Activated CD8-positive, alpha-beta memory T cell treated with anti-CD3 and anti-CD28 coated beads, Interleukin-2, amount 50 U/mL, for 4 hours (primary cell): ENCODE data around the gene FIBP.
A peak's percentile ranks its signal among the peaks of the same experiment; 100 is the strongest.

ENCODE experiments used
- DNase-seq: peaks from one replicate; pipeline ENCODE4 v3.0.0-alpha.2; 2020

Gene FIBP

GRCh38 chr11:65887723-65888162 lies 528 bp downstream of the FIBP start:
- DNase-seq = no peak

- no peak for DNase-seq
Observed at GRCh38 chr11:65886826-65887722, 1.2 kb downstream of the FIBP start.

DNA sequence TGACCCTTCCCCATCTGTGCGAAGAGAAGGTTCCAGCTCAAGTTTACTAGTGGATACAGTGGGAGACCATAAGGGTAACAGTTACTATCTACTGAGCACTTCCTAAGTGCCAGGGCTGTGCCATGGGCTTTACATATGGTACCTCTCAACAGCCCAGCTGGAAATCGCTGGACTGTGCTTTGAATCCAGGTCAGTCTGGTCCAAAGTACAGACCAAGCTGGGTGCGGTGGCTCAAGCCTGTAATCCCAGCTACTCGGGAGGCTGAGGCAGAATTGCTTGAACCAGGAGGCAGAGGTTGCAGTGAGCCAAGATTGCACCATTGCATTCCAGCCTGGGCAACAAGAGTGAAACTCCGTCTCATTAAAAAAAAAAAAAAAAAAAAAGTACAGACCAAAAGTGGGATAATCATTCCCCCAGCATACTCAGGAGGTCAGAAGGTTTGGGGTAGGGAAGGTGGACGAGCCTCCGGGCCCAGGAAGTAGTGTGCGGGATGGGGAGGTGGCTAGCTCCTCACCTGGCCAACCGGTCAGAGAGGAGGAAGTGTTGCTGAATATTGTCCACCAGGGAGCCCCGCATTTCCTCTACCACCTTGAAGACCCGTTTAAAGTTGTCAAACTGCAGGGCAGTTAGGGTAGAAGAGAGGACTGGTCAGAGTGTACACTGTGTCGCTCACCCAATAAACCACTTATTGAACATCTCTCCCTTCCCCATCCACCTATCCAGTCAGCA lies 2.3 kb downstream of the FIBP start:
- no peak for DNase-seq

- DNase-seq = no peak
Observed at GRCh38 chr11:65885231-65885630, 3.0 kb downstream of the FIBP start.

GRCh38 chr11:65884716-65885092 lies 3.6 kb downstream of the FIBP start:
- DNase-seq = peak; percentile 82

DNA sequence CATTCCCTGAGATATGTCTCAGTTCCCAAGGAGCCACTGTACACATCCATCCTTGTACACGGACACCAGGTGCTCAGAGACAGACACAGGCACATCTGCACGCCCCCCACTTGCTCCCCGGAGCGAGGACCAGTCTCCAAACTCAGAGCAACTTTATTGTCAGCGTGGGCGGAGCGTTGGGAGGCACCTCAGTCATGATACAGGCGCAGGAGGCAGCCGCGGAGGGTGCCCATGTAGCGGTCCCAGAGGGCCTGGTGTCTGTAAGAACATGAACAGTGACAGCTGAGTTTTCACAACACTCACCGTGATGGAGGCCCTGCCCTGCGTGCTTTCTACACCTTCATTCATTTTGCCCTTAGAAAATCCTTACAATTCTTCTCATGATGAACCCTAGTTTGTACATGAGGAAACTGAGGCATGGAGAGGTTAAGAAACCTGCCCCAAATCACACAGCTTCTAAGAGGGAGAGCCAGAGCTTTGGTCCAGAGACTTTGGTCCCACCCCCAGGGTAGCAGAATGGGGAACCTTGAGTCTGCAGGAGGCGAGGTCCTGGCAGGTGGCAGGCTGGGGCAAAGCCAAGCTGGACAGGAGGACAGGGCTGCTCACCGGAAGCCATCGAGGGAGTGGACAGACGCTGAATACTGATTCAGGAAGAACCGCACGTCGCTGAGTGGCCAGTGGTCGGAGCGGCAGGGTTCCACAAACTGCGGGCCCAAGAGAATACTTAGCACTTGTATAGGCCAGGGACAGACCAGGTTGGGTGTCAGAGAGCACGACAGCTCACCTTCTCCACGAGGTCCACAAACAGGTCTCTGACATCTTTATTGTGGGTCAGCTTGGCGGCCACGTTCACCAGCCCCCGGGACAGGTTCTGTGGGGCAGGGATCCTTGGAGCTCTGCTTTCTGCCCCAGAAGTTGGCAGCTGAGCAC lies 4.2 kb downstream of the FIBP start:
- DNase-seq = no peak

- no peak for DNase-seq
Observed at GRCh38 chr11:65883058-65883761, 5.1 kb downstream of the FIBP start.

DNA sequence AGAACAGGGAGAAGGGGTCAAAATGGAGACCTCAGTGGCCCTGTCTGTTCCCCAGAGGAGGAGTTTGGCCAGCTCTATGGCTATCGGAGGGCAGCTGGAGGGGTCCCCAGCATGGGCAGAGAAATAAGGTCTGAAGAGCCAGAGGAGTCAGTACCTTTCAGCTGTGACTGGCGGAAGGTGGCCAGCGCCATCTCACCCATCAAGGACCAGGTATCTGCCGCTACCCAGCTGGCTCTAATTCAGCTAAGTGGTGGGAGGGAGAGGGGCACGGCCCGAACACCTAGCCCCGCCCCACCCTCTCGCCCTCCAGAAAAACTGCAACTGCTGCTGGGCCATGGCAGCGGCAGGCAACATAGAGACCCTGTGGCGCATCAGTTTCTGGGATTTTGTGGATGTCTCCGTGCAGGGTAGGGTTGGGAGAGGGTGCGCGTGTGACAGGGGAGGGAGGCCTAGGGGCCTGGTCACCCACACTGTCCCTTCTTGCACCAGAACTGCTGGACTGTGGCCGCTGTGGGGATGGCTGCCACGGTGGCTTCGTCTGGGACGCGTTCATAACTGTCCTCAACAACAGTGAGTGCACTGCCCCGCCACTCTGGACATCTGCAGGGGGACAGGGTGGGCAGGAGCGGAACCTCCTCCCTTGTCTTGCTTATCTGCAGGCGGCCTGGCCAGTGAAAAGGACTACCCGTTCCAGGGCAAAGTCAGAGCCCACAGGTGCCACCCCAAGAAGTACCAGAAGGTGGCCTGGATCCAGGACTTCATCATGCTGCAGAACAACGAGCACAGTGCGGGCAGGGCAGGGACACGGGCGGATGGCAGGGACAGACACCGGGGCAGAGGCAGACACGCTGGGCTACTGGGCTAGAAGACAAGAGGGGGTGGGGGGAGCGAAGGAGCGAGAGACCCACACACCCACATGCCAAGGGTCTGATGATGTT lies 5.9 kb downstream of the FIBP start:
- no peak for DNase-seq

GRCh38 chr11:65880844-65881421 lies 7.3 kb downstream of the FIBP start:
- no peak for DNase-seq

DNA sequence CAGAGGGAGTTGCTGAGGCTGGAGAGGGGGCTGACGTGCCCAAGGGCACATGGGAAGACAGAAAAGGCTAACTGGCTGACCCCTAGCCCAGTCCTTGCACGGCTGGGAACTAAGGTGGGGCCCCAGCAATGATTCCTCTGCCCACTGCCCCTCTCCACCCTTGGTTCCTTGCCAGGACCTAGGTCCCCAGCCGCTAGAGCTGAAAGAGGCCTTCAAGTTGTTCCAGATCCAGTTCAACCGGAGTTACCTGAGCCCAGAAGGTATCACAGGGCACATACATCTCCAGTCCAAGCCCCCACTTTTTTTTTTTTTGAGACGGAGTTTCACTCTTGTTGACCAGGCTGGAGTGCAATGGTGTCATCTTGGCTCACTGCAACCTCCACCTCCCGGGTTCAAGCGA lies 8.2 kb downstream of the FIBP start:
- DNase-seq = no peak

GRCh38 chr11:65879617-65880016 lies 8.7 kb downstream of the FIBP start, which contains the start of gene CTSW:
CTSW (plus strand) TSS chr11:65879837; CDS start chr11:65879855, 18 bp downstream.
- DNase-seq = peak; percentile 39

- peak; percentile 96 for DNase-seq
Observed at GRCh38 chr11:65873318-65874156, 14.7 kb downstream of the FIBP start.

GRCh38 chr11:65872586-65873317 lies 15.5 kb downstream of the FIBP start, which contains the start of gene EFEMP2:
EFEMP2 (minus strand) TSS chr11:65872800; CDS start chr11:65872354, 446 bp downstream.
- DNase-seq = no peak

GRCh38 chr11:65871811-65872548 lies 16.3 kb downstream of the FIBP start:
- DNase-seq = no peak

- no peak for DNase-seq
Observed at GRCh38 chr11:65870706-65871681, 17.3 kb downstream of the FIBP start.

- no peak for DNase-seq
Observed at GRCh38 chr11:65870307-65870658, 18.0 kb downstream of the FIBP start.
